Bronchus fibroblast of lung (primary cell): ENCODE measurements around the gene HEPACAM2. TPM values are rescaled to one million over a fixed set of nuclear protein-coding genes. Genes with fewer than 3 reads are reported as not detected.

ENCODE experiments used
- total RNA-seq: library from RNA; depleted of rRNA; stranded (reverse); fragments of >200 nt; gene quantifications from 2 replicates; pipeline ENCODE4 v1.2.3, GENCODE V29; 2015

Gene HEPACAM2
- total RNA-seq: not detected in 2 replicates

DNA sequence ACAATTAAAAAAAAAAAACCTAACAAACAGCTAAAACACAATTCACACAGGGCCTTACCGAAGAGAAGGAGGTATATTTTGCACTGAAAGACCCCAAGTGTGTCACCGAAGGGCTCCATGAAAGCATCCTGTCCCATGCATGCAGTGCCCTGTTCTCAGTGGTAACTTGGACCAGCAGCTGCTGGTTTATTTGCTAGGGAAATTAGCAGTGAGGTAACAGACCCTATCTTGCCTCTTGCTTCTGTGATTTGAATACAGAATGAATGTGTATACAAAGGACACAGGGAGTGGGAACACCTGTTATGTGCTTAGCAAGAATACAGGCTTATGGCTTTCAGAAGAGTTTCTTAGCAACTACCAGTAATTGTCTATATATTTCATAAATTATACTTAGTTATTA lies at the start of gene HEPACAM2:
Gene HEPACAM2 (minus strand): TSS at position 160 of the 400 bp plus-strand sequence.

GRCh38 chr7:93231799-93232672 lies 5.8 kb upstream of the HEPACAM2 start, which contains the start of gene VPS50:
VPS50 (plus strand) TSS chr7:93232366; CDS start chr7:93232468, 102 bp downstream.

GRCh38 chr7:93148144-93148543 lies 78.1 kb downstream of the HEPACAM2 start, which contains the start of gene SAMD9L:
SAMD9L (minus strand) TSS chr7:93148385; CDS start chr7:93135971, 12,414 bp downstream.

Other genes with a start within 250 kb of the HEPACAM2 start
- gene SAMD9, start 108.5 kb downstream of the HEPACAM2 start, total RNA-seq: 2.7 and 3.5 TPM in 2 replicates
- 1.5 and 2.7 TPM in 2 replicates for gene SAMD9L, start 78.1 kb downstream of the HEPACAM2 start, total RNA-seq
- 10.6 and 20.3 TPM in 2 replicates for gene VPS50, start 5.9 kb upstream of the HEPACAM2 start, total RNA-seq